HG02759 (cell line): ENCODE results near the gene PDE4A.
"Not testable (repeated sequence)": the region's sequence is repeated elsewhere in the genome, so short reads cannot be mapped to it uniquely, and the experiment has no call there.

Source experiments
- ATAC-seq: cut with Tn5 transposase; IDR thresholded peaks from one replicate; pipeline ENCODE4 v1.9.1; 2021; ENCODE audit warnings: mild to moderate bottlenecking, moderate library complexity; ENCODE audit not compliant: unreplicated experiment

PDE4A gene

DNA sequence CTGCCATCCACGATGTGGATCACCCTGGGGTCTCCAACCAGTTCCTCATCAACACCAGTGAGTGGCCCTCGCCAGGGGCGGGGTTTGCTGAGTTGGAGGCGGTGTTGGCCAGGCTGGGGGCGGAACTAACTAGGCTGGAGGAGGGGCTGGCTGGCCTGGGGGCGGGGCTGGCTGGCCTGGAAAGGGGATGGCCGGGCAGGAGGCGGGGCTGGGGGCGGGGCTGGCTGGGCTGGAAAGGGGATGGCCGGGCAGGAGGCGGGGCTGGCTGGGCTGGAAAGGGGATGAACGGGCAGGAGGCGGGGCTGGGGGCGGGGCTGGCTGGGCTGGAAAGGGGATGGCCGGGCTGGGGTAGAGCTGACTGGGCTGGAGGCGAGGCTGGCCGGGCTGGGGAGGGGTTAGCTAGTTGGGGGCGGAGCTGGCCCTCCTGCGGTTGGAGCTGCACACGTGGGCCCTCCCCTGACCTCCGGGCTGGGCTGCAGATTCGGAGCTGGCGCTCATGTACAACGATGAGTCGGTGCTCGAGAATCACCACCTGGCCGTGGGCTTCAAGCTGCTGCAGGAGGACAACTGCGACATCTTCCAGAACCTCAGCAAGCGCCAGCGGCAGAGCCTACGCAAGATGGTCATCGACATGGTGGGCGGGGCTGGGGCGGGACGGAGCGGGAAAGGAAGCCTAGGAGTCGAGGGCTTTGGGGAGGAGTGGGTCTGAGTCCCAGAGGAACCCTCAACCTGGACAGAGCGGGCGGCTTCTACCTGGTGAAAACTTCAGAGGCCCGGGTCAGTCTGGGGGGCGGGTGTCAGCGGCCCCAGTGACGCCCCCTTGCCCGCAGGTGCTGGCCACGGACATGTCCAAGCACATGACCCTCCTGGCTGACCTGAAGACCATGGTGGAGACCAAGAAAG, 41.0 kb downstream of the PDE4A start:
- peak; percentile 93 for ATAC-seq

DNA sequence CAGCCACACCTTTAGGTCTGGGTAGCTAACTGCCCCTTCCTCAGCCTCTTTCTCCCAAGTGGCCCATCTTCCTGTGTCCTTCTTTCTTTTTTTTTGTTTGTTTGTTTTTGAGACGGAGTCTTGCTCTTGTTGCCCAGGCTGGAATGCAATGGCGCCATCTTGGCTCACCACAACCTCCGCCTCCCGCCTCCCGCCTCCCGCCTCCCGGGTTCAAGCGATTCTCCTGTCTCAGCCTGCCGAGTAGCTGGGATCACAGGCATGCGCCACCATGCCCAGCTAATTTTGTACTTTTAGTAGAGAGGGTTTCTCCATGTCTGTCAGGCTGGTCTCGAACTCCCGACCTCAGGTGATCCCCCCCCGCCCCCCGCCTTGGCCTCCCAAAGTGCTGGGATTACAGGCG, 41.7 kb downstream of the PDE4A start:
- ATAC-seq: not testable (repeated sequence)

DNA sequence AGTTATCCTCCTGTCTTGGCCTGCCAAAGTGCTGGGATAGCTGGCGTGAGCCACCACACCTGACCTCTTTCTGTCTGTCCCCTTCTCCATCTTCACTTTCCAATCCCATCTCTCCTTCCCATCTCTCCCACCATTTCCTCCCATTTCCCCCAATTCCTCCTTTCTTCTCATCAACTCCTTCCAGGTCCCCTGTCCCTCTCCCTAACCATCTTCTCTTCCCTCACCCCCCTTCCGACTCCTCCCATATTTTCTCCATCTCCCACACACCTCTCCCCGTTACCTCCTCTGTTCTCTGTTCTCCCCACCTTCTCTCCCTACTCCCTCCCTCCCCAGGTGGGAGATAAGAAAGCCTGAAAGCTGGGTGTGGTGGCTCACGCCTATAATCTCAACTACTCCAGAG, 42.2 kb downstream of the PDE4A start:
- no peak for ATAC-seq

DNA sequence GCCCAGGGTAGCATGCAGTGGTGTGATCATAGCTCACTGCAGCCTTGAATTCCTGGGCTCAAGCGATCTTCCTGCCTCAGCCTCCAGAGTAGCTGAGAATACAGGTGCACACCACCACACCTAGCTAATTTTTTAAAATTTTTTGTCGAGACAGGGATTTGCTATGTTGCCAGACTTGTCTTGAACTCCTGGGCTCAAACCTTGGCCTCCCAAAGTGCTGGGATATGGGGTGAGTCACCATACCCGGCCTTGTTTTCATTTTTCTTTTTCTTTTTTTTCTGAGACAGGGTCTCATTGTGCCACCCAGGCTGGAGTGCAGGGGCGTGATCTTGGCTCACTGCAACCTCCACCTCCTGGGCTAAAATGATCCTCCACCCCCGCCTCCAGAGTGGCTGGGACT, 44.1 kb downstream of the PDE4A start:
- ATAC-seq: no peak

DNA sequence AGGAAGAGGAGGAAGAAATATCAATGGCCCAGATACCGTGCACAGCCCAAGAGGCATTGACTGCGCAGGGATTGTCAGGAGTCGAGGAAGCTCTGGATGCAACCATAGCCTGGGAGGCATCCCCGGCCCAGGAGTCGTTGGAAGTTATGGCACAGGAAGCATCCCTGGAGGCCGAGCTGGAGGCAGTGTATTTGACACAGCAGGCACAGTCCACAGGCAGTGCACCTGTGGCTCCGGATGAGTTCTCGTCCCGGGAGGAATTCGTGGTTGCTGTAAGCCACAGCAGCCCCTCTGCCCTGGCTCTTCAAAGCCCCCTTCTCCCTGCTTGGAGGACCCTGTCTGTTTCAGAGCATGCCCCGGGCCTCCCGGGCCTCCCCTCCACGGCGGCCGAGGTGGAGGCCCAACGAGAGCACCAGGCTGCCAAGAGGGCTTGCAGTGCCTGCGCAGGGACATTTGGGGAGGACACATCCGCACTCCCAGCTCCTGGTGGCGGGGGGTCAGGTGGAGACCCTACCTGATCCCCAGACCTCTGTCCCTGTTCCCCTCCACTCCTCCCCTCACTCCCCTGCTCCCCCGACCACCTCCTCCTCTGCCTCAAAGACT, 46.9 kb downstream of the PDE4A start:
- ATAC-seq: no peak

DNA sequence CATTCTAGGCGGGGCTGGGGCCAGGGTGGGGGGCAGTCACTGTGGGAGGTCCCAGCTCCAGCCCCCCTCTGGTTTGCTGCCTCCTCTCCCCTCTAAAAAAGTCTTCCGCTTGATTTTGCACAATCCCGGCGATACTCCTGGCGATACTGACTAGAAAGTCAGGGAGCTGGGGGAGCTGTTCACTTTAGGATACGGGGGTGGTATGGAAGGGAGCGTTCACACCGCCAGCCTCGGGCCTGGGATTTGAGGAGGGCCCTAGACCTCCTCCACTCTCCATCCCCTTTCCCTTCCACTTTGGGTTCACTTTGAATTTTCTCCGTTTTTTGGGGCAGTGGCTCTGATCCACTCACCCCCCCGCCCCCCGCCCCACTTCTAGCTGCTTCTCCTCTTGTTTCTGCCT, 47.8 kb downstream of the PDE4A start:
- ATAC-seq: no peak

DNA sequence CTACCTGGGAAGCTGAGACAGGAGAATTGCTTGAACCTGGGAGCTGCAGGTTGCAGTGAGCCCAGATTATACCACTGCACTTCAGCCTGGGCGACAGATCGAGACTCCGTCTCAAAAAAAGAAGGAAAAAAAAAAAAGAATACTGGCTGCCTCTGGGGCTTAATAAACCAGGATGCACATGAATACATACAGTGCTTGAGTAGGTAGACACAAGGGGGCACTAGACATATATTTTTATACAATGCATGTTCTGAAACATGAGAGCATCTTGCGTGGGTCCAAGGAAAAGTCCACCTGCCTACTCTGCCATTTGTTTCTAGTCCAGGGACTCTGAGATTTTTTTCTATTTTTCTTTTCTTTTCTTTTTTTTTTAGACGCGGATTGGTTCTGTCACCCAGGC, 51.6 kb downstream of the PDE4A start:
- ATAC-seq: no peak

DNA sequence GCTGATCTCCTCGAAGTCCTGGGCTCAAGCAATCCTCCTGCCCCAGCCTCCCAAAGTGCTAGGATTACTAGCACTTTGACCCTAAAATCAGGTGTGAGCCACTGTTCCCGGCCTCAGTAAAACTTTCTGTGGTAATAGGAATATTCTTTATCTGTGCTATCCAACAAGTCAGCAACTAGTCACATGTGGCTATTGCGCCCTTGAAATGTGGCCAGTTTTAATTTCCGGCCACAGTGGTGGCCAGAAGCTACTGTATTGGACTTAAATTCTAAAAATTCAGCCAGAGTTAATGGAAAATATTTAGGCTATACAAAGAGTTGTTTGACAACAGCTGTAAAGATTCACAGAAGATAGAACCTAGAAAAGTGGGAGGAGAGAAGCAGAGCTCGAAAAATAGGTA, 52.9 kb downstream of the PDE4A start:
- ATAC-seq: no peak

DNA sequence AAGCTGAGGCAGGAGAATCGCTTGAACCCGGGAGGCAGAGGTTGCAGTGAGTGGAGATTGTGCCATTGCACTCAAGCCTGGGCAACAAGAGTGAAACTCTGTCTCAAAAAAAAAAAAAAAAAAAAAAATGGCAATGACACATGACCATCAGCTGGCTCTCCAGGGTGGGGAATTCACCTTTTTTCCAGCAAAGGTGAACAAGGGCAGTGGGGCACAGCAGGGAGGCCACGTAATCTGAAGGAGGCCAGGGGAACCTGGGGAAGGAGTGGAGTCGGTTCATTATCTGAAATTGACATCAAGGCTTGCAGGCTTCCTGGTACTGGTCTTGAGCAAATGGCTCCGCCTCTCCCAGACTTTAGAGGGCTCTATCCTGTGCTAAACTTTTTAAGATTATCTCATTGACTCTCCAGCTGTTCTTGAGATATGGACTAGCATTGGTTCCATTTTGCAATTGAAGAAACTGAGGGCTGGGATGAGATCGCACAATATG, 54.7 kb downstream of the PDE4A start:
- ATAC-seq: no peak

DNA sequence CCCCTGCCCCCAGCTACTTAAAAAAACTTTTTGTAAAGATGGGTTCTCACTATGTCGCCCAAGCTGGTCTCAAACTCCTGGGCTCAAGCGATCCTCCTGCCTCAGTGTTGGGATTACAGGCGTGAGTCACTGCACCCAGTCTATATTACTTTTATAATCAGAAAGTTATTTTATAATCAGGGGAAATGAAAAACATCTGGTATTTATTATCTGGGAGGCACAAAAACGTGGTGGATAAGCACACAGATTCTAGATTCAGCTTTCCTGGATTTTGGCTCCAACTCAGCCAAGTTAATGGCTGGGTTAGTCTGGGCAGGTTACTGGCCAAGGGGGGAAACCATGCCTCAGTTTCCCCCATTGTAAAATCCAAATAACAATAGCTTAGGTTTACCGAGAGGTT, 58.1 kb downstream of the PDE4A start:
- ATAC-seq: no peak

DNA sequence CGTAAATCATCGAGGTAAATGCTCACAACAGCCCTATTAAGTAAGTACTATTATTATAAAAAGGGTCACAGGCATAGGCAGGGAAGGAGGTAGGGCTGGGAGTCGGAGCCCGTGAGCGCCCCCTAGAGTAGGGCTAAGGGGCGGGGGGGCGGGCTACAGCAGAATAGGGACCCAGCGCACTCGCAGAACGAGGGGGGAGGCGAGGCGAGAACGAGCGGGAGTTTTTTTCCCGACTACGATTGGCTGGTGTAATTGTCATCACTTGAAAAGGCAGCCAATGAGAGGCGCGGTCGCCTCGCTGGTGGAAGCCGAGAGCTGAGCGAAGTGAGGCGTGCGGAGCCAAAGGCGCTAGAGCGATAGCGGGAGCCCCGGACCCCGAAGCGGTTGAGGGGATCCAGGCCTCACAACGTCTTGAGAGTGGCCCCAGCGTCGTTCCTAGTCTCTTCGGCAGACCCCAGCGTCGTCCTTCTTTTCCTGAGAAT, 58.6 kb downstream of the PDE4A start:
- no peak for ATAC-seq

DNA sequence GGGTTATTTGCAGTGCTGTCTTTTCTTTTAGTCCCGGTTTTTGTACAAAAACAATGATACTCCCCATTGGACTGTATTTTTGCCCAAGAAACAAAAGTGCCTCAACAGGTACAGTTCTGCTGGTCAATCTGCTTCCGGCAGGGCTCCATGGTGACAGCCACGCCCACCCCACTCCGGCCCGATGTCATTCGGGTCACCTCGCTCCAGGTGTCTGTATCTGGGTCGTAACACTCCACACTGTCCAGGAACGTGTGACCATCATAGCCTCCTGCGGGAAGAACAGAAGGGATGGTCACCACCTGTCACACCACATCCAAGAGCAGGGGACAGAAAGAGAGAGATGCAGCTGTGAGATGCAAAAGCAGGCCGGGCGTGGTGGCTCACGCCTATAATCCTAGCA, 66.2 kb downstream of the PDE4A start:
- ATAC-seq: no peak

DNA sequence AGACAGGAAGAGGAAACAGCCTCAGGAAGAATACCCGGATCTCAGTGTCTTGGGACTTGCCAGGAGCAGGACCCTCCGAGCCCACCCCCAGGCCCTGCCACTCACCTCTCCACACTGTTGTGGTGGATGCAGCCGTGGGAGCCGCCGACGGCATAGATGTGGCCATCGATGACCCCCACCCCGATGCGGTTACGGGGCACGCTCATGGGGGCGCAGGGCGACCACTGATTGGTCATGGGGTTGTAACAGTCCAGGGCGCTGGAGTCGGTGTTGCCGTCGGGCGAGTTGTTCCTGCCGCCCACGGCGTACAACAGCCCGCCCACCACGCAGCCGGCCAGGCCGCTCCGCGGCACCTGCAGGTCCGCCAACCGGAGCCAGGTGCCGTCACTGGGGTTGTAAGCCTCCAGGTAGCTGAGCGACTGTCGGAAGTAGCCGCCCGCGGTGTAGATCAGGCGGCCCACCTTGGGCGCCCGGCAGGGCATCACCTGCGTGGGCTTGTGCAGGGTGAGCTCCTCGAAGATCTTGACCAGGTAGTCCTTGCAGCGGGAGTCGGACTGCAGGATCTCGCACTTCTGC, 71.2 kb downstream of the PDE4A start:
- ATAC-seq: no peak

DNA sequence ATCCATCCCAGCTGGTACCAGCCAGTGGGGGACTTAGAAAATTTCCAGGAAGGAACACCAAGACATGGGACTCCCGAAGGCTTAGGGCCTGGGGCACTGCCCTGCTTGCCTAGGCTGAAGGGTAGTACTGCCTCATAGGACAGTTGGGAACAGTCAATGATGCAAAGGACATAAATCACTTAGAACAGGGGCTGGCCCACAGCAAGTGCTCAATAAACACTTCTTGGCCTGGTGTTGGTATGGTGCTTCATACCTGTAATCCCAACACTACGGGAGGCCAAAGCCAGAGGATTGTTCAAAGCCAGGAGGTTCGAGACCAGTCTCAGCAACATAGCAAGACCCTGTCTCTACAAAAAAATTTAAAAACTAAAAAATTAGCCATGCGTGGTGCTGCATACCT, 77.0 kb downstream of the PDE4A start:
- no peak for ATAC-seq

DNA sequence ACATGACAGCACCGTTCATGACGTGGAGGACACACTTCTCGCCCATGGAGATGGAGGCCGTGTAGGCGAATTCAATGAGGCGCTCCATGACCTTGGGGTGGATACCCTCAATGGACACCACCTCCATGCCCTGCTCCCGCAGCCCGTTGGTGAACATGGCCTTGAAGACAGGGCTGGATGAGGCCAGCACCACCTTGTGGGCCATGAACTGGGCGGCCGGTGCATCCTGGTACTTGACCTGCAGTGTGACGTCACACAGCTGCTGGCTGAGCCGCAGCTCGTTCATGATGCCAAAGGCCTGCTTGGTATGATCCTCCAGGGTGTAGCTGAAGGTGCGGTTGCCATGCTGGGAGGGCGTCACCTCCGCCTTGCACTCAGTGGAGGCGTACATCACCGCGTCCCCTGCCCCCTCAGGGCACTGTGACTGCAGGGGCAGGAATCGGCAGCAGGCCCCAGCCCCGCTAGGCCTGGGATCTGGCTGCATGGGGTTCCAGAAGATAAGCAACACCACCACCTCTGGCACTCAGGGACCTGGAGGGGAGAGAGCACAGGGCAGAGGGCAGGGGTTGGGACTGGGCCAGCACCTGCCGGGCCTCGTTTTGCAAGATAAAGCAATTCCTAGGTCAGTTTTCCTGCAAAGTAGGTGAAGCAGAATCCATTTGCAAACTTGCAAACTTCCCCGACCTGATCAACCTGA, 79.4 kb downstream of the PDE4A start:
- ATAC-seq: no peak

DNA sequence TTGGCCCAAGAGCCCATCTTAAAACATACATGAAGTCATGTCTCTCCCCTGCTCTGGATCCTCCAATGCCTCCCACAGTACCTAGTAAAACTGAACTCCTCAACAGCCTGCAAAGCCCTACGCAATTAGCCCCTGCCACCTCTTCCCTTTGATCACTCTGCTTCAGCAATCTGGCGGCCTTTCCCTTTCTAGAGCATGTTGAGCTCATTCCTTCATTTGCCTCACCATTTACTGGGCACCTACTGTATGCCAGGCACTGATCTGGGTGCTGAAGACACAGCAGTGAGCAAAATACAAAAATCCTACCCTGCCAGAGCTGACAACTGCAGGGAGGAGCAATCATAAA, 79.9 kb downstream of the PDE4A start:
- no peak for ATAC-seq

DNA sequence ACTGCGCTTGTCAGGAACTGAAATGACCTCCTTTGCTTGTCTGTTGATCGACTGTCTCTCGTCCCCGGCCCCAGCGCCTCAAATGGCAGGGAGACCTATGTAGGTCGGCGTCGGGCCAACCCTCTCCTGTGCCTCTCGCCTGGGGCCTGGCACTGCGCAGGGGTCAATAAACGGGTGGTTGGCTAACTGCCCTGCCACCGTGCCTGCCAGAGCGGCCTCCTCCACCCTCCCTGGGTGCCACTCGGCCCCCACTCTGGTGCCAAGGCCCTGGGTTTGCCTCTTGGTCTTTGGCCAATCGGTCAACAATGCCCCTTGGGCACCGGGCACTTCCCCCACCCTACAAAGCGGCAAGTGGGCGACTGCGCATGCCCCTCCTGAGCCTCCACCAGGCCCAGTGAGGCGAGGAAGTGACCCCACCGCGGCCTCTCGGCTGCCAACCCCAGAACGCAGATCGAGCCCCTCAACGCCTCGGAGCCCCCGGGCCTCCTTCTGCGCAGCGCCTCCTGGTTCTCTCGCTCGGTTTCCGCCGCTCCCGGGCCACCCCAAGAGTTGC, 81.7 kb downstream of the PDE4A start:
- peak; percentile 44 for ATAC-seq

DNA sequence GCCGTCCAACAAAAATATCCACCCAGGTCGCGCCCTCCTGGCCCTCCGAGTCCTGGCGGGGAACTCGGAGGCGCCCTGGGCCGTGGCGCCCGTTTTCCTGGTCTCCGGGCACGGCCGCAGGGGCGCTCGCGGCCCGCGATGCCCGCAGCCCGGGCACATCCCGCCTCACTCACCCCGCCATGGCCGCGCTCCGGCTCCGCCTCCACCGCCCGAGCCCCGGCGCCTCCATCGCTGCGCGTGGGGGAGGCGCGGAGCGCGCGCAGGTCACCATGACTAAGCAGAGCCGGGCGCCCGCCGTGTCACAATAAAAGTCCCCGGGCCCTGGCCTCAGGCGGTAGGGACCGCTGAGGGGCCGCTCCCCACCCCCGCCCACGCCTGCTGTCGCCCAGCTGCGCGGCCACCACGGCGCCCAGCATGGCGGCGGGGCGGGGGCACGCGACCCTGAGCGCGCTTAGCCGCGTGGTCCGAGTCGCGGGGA, 82.2 kb downstream of the PDE4A start:
- peak; percentile 83 for ATAC-seq

DNA sequence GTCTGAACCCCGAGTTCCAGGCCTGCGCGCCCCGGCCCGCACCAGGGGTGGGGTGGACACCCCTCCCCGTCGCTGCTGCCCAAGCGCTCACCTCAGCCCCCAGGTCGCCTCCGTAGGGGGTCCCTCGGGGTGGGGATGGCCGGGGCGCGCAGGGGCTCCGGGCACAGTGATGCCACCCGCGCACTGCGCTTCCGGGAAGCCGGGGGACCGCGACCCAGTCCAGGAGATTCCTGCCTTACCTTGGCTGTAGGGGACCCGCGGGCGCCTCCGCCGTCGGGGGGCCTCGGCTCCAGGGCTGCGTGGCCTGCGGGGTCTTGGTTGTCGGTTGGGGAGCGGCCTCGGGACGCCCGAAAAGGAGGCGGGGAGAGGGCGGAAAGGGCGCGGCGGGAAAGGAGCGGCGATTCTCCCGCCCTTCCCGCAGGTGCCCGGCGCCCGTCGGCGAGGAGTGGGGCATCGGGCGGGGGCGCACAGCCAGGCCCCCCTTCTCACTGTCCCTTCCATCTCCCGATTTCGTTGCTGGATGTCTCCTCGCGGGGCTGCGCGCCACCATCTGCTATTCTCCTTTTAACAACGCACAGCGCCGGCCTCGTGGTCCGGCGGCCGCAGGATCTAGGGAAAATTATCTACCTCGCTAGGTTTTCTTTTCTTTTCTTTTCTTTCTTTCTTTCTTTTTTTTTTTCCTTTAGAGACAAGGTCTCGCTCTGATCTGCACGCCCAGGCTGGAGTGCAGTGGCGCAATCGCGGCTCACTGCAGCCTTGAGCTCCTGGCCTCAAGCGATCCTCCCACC, 82.9 kb downstream of the PDE4A start, which contains the start of gene KEAP1:
KEAP1 (minus strand) TSS at position 355 of the 788 bp plus-strand sequence. CDS start 3,323 bp downstream, outside the sequence.
- peak; percentile 34 for ATAC-seq
